ENCODE data around the gene STX5. TPM values are rescaled to one million over a fixed set of nuclear protein-coding genes. Genes with fewer than 3 reads are reported as not detected.

Gene STX5
- total and polyA plus RNA-seq, 10 donors = 20.9 to 50.7 (median 42.6) TPM

DNA sequence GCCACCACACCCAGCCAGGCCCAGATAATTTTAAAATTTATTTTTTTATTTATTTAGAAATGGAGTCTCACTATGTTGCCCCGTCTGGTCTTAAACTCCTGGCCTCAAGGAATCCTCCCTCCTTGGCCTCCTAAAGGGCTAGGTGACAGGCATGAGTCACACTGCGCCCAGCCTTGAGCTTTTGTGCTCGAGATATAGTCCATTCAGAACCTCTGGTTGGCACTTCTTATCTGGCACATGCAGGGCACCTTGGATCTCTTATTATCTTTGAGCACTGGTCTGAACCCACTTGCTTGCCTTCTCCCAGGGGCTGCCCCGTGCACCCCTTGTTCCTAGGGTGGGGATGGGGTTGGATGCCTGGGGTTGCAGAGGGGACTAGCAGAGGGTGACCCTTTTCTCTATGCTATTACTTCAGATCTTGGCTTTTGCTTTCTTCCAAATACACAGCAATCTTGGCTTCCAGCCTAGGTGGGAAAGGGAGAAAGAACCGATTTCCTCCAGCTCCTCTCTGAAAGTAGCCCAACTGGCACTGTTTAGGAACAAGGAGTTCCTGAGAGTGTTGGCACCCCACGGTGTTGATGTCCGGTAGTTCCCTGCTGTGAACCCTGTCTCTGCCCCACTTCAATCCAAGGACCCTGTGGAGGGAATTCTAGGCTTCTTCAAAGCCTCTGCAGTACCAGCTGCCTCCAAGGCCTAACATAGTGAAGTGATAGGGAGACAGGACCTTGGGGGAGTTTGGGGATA, 47.6 kb upstream of the STX5 start:
- Histone ChIP-seq H3K27ac (peak overlapping the region; percentile 96 to 100 (median 98)), H3K4me3 (peak overlapping the region in 3 of 8 donors; percentile 83 to 100 (median 86)), H3K9me3 (no peaks in the 10 kb centered on the region), H3K36me3 (peaks cover 0 to 22% (median 20%) of the 10 kb centered on the region in 6 donors), H3K4me1 (peaks cover 22 to 46% (median 44%) of the 10 kb centered on the region in 6 donors), H3K27me3 (replicated peaks in 1 of 7) (no peaks in the 10 kb centered on the region)
- 71 to 86% (median 78%) methylated on average over 7 of the region's 7 CpGs for WGBS, 5 donors
- DNase-seq = no peak
- no peak for TF ChIP-seq POLR2A (IDR thresholded peaks at IDR 0.05)
- TF ChIP-seq, protein P1, sequence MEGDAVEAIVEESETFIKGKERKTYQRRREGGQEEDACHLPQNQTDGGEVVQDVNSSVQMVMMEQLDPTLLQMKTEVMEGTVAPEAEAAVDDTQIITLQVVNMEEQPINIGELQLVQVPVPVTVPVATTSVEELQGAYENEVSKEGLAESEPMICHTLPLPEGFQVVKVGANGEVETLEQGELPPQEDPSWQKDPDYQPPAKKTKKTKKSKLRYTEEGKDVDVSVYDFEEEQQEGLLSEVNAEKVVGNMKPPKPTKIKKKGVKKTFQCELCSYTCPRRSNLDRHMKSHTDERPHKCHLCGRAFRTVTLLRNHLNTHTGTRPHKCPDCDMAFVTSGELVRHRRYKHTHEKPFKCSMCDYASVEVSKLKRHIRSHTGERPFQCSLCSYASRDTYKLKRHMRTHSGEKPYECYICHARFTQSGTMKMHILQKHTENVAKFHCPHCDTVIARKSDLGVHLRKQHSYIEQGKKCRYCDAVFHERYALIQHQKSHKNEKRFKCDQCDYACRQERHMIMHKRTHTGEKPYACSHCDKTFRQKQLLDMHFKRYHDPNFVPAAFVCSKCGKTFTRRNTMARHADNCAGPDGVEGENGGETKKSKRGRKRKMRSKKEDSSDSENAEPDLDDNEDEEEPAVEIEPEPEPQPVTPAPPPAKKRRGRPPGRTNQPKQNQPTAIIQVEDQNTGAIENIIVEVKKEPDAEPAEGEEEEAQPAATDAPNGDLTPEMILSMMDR (IDR thresholded peaks at IDR 0.05 in 8 of 11, conservative IDR thresholded peaks at IDR 0.05 in 3 of 11) = no peak
- TF ChIP-seq POLR2AphosphoS5 (IDR thresholded peaks at IDR 0.05) = no peak
- intact Hi-C loops (cut with DNase I; ENCODE audit: low total_unique reads) = no loop called here

DNA sequence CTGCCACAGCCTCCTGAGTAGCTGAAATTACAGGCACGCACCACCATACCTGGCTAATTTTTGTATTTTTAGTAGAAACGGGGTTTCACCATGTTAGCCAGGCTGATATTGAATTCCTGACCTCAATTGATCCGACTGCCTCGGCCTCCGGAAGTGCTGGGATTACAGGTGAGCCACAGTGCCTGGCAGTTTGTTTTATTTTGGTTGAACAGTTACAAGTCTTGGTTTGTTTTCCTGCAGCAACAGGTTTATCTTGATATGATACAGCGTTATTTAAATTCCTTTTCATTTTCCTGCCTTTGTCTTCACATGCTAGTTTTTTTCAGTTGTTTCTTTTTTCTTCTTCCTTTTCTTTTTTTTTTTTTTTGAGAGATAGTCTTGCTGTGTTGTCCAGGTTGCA, 44.9 kb upstream of the STX5 start:
- H3K27me3 ChIP-seq (replicated peaks in 1 of 7) = no peaks in the 10 kb centered on the region
- 89 to 98% (median 93%) methylated on average over 6 of the region's 6 CpGs for WGBS, 5 donors

DNA sequence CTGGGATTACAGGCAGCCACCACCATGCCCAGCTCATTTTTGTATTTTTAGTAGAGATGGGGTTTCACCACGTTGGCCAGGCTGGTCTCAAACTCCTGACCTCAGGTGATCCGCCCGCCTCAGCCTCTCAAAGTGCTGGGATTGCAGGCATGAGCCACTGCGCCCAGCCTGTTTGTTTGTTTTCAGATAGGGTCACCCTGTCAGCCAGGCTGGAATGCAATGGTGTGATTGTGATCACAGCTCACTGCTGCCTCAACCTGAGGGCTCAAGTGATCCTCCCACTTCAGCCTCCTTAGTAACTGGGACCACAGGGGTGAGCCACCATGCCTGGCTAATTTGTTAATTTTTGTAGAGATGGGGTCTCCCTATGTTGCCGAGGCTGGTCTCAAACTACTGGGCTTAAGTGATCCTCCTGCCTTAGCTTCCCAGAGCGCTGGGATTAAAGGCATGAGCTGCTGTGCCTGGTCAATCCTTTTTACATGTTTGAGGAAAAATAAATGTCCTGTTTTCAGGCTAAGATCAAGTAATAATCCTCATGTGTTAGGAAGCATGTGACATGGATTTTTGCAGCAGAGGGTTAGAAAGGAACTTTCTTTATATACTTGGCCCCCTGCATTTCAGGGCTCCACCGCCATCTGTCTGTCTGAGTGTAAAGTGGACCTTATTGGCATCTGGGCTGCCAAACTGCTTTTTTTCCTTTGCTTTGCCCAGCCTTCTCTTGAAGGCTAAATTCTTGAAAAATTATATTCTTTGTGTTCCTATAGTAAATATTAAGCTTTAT, 44.0 kb upstream of the STX5 start:
- intact Hi-C loops (cut with DNase I; ENCODE audit: low total_unique reads) = no loop called here
- no peaks in the 10 kb centered on the region for H3K27me3 ChIP-seq (replicated peaks in 1 of 7)
- WGBS, 5 donors = 87 to 95% (median 92%) methylated on average over 6 to 7 of the region's 7 CpGs

More for the DNA sequence above, 44.9 kb upstream of the STX5 start:
- TF ChIP-seq, protein P1 (IDR thresholded peaks at IDR 0.05 in 8 of 11, conservative IDR thresholded peaks at IDR 0.05 in 3 of 11) = no peak
- TF ChIP-seq POLR2A (IDR thresholded peaks at IDR 0.05) (no peak), POLR2AphosphoS5 (IDR thresholded peaks at IDR 0.05) (no peak)
- Histone ChIP-seq H3K4me3 (no peak overlapping the region), H3K9me3 (no peaks in the 10 kb centered on the region), H3K4me1 (peaks cover 7 to 19% (median 17%) of the 10 kb centered on the region in 6 donors), H3K27ac (no peak overlapping the region), H3K36me3 (no peaks in the 10 kb centered on the region)
- no peak for DNase-seq
- intact Hi-C loops (cut with DNase I; ENCODE audit: low total_unique reads) = no loop called here

More for the DNA sequence above, 44.0 kb upstream of the STX5 start:
- Histone ChIP-seq H3K27ac (no peak overlapping the region), H3K4me3 (no peak overlapping the region), H3K36me3 (no peaks in the 10 kb centered on the region), H3K9me3 (no peaks in the 10 kb centered on the region), H3K4me1 (peaks cover 7 to 17% (median 16%) of the 10 kb centered on the region in 6 donors)
- DNase-seq = no peak
- TF ChIP-seq POLR2AphosphoS5 (IDR thresholded peaks at IDR 0.05) (no peak), POLR2A (IDR thresholded peaks at IDR 0.05) (no peak)
- TF ChIP-seq, protein P1 (IDR thresholded peaks at IDR 0.05 in 8 of 11, conservative IDR thresholded peaks at IDR 0.05 in 3 of 11) = no peak
